C4-2B (cell line): ENCODE measurements around the gene TMEM258.

Experiments
- H3K27ac ChIP-seq: fragments of 450-650 bp; 2 replicates; pipeline ENCODE4 v1.5.1; 2017
- ZFX ChIP-seq: fragments of 450-650 bp; IDR thresholded peaks from 2 replicates; pipeline ENCODE4 v1.6.1; 2017
- TF ChIP-seq, protein P1 (sequence below): fragments of 450-650 bp; conservative IDR thresholded peaks from 2 replicates; pipeline ENCODE4 v1.5.1; 2017; ENCODE audit warnings: mild to moderate bottlenecking

TMEM258 gene

DNA sequence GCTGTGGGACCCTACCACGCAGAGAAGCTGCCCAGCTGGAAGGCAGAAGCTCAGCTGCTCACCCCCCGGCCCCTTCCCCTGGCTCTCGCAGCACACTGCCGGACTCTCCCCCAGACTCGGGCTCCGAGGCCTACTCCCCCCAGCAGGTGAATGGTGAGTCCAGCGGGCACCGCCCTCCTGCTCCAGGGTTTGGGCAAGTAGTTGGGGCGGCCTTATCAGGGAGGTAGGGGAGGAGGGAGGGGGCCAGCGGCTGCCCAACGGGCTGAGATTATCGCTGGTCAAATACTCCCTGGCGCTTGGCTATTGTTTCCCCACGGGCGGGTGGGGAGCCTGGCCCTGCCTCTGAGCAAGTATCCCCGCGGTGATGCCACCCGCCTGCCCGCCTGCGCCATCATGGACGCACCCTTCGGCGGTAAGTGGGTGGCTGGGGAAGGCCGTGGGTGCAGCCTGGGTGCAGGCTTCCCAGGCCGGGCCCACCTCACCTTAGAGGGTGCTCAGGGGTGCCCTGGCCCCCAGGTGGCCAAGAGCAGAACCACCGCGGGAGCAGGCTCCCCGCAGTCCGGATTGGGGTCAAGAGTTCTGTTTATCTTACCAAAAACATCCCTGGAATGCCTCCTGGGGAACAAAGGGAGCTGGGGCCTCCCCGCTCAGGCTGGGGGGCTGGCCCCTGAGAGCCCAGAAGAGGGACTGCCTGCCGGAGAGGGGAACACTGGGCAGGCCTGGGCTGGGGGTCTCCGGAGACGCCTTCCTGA lies 23.1 kb downstream of the TMEM258 start:
- no peak overlapping the region for H3K27ac ChIP-seq
- TF ChIP-seq, protein P1, sequence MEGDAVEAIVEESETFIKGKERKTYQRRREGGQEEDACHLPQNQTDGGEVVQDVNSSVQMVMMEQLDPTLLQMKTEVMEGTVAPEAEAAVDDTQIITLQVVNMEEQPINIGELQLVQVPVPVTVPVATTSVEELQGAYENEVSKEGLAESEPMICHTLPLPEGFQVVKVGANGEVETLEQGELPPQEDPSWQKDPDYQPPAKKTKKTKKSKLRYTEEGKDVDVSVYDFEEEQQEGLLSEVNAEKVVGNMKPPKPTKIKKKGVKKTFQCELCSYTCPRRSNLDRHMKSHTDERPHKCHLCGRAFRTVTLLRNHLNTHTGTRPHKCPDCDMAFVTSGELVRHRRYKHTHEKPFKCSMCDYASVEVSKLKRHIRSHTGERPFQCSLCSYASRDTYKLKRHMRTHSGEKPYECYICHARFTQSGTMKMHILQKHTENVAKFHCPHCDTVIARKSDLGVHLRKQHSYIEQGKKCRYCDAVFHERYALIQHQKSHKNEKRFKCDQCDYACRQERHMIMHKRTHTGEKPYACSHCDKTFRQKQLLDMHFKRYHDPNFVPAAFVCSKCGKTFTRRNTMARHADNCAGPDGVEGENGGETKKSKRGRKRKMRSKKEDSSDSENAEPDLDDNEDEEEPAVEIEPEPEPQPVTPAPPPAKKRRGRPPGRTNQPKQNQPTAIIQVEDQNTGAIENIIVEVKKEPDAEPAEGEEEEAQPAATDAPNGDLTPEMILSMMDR = no peak; the same call in 1 of the 2 replicates
- no peak for TF ChIP-seq ZFX

- no peak for TF ChIP-seq ZFX
- TF ChIP-seq, protein P1 = no peak
- no peak overlapping the region for H3K27ac ChIP-seq
These were observed 23.9 kb downstream of the TMEM258 start for GRCh38 chr11:61768376-61769076.

- H3K27ac ChIP-seq = no peak overlapping the region
- TF ChIP-seq, protein P1 = no peak
- TF ChIP-seq ZFX = no peak
These were observed 26.0 kb downstream of the TMEM258 start for GRCh38 chr11:61766353-61766841.

GRCh38 chr11:61765550-61766253 lies 26.7 kb downstream of the TMEM258 start:
- no peak overlapping the region for H3K27ac ChIP-seq
- TF ChIP-seq, protein P1 = no peak
- TF ChIP-seq ZFX = no peak

DNA sequence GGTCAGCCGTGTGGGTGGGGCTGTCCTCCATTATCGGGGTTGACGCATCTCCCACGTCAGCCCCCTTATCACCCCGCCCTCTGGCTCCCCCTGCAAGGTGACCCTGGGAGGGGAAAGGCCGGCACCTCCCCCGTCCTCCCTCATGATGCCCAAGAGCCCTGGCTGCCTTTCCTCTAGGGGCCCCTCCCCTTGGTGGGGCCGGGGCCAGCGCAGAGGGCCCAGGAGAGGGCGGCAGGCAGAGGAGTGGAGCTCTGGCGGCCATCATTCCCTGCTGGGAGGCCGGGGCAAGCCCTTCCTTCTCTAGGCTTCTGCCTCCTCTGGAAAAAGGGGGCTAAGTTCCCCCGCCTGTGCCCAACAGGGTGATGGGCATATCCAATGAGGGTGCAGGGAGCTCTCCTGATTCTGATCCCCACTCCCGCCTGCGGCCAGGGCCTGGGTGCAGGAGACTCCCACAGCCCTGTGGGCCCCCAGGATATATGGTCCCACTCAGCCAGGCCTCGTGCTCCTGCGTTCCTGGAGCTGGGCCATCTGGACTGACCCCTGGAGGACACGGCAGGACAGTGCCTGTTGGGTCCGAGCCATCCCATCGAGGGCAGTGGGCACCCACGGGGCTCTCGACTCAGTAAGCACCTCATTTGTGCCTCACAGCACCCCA lies 27.7 kb downstream of the TMEM258 start:
- no peak overlapping the region for H3K27ac ChIP-seq
- TF ChIP-seq, protein P1 = no peak
- no peak for TF ChIP-seq ZFX

- TF ChIP-seq, protein P1 = no peak
- TF ChIP-seq ZFX = no peak
- no peak overlapping the region for H3K27ac ChIP-seq
These were observed 28.3 kb downstream of the TMEM258 start for GRCh38 chr11:61763930-61764605.
